HG03442 (cell line): Measurements from ENCODE around the gene DCTD.

Experiments
- ATAC-seq: cut with Tn5 transposase; IDR thresholded peaks from one replicate; pipeline ENCODE4 v1.9.1; 2021; ENCODE audit warnings: mild to moderate bottlenecking, moderate library complexity; ENCODE audit not compliant: unreplicated experiment

DCTD gene

DNA sequence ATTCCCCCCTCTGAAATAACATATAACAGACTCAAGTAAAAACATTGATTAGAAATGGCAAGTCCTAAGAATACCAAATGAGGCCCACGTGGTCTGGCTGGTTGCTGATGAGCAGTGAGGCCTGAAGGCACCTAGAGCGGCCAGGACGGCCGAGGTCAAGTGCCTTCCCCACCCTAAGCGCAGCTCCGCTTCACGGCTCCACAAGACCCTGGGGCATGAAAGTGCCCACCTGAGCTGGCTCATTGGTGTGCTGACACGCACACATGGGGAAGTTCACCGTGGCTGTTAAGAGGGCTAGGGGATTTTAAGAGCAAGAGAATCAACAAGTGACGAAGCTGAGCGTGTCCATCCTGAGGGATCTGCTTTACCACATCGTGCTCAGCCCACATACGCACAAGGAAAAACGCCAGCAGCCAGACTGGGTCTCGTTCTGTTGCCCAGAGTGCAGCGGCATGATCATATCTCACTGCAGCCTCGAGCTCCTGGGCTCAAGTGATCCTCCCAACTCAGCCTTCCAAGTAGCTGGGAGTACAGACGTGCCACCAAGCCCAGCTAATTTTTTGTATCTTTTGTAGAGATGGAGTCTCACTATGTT lies 22.4 kb downstream of the DCTD start:
- ATAC-seq: no peak

DNA sequence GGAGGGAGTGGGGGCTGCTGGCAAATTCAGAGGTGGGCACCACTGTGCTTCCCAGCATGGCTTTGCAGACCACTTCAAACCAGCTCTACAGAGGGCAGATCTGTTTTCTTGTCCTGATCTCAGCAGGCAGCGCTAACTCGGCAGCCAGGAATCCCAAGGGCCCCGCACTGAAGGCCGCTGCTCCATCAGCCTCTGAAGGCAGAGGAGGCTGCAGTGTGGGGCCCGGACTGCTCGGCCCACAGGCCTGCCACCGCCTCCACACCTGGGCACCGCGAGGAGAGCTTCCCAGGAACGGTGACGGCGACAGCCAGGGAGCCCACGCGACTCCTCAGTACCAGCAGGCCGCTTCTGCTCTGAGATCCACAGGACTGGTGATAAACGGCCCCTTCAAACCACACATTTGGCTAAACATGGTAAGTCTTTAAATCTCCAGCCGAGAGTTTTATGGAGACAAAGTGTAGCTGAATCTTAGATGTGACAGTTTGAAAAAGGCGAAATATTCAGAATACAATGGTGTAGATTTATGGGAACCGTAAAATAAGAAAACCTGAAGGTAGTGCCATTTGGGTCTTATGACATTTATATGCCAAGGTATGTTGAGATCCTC lies 23.6 kb downstream of the DCTD start:
- no peak for ATAC-seq

DNA sequence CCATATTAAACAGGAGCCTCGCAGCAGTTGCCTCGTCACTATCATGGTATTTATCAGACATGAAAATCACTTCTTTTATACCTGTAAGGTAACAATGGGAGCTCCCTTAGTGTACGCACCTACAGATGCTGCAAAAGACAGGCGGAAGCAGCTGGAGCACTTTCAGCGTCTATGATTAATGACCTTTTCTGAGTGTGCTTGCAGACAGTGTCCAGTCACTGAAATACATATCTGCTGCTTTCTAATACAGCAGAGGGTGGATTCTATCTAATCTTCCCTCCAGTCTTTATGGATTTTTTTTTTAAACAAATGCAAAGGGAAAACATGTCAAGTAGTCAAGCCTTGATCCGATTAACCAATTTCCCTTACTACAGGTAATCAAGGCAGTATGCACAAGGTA lies 24.1 kb downstream of the DCTD start:
- ATAC-seq: no peak

DNA sequence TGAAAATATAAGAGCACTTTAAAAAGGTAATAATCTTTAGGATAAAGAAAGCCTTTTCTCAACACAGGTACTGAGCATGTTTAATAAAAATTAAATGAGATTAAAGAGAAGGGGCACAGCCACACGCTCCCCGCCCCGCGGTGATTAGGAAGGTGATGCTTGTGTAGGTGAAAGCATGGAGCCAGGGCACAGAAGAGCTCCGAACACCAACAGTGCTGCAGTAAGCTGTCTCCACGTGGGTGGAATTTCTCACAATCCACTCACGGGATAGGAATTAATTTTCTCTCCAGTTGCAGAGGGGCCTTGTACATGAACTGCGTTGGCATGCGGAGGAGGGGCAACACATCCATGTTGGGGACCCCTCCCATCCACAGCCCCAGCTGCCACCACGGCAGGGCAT lies 27.0 kb downstream of the DCTD start:
- ATAC-seq: no peak

DNA sequence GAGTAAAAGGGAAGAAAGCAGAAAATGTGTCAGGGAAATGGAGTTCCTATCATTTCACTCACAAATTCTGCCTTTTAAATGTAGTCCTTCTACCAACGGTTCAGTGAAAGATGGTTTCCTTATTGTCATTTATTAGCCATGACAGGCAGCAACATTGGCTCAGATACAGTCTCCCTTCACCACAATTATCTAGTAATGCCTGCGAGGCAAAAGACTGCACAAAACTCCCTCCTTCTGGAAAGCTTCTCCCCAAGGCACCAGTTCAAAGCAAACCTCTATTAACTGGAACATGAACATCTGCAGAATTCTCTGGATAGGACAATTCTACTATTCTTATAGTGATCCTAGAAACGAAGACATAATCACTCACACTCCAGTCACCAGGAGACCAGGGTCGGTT lies 28.3 kb downstream of the DCTD start:
- ATAC-seq: no peak

DNA sequence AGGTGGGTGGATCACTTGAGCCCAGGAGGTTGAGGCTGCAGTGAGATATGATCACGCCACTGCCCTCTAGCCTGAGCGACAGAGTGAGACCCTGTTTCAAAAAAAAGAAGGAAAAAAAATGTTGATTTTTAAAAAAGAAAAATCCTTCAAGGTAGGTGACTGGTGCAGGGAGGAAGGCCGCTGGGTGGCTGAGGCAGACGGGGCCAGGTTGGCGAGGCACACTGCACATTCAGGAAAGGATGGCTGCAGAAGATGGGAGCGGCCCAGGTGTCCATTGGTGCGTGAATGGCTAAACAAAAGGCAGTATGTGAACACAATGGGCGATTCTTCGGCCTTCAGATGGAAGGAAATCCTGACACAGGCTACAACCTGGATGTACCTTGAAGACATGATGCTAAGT lies 30.4 kb downstream of the DCTD start:
- ATAC-seq: no peak

DNA sequence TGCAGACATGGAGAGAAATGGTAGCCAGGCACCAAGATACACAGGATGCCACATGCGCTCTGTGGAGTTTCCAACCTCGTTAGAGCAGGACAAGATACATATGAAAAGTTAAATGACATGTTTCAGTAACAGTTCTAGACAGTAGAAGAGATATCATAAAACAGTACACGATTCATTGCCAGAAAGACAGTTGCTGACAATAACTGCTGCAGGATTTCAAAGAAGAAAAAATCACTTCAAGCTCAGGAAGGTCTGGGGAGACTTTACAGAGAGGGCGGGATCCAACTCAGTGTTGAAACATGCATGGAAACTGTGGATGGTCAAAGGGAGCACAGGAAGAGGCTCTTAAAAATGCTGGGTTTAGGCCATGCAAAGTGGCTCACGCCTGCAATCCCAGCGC lies 31.0 kb downstream of the DCTD start:
- ATAC-seq: no peak

DNA sequence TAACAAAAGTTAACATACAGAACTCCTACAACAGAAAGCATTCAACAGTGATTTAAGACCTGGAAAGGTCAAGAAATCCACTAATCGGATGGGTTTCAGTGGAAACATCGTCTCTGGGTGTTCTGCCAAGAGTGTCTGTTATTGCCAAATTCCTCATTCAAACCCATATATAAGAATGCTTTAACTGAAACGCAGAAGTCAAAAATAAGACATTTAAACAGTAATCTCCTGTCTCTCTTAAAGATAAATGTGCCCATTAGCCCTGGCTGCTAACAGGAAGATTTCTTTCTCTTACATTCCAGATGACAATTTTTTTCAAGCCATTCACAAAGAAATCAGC lies 31.5 kb downstream of the DCTD start:
- ATAC-seq: no peak

DNA sequence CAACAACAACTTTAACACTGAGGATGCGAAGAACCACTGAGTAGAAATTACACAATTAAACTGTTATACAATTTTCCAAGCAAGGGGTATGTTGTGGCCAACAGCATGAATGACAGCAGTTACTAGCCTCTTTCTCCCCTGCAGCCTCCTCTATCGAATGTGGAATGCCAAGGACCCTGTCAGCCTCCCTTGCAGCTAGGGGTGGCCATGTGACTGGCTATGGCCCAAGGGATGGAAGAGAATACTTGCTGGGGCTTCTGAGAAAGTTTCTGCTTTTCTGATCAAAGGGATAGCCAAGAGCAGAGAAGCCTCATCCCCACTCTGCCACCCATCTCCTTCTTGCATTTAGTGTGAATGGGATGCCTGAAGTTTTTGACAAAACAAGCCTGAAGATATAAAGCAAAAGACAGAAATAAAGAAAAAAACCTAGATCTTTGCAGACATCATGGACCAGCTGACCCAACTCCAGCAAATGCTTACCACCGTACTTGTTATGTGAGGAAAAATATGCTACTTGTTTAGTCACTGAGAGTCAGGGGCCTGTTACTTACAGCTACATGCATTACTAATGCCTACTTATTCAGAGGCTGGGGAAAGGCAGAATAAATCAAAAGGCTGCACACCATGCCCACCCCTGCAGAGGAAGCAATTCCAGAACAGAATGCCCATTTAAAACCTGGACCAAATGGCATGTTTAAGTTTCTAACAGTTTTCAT lies 32.0 kb downstream of the DCTD start:
- no peak for ATAC-seq

DNA sequence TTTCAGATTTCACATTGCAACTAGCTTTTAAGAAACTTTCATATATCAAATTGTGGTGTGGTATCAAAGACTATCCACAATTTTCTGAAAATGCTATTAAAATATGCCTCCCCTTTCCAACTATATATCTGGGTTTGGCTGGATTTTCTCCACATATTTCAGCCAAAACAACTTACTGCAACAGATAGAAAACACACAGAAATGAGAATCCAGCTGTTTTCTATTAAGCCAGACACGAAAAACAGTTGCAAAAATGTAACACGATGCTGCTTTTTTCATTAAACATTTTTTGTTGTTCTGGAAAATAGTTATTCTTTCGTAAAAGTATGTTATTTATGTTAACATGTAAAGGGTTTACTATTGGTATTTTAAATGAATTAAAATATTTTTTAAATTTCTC lies 33.1 kb downstream of the DCTD start:
- ATAC-seq: no peak

DNA sequence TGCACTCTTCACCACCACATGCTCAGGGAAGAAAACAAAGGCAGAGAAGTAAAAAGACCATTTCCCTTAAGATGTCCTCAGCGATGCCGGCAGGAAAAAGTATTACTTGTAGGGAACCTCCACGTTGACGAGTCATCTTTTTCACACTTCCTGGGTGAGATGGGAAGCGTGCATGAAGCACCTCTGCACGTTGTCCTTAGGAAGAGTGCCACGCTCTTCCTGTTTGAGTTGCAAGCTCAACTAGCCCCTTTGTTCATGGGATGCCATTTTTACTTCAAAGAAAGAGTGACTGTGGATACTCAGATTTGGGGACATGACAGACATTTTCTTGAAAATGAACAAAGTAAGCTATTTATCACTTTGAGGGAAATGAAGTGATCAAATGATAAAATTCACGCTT lies 33.8 kb downstream of the DCTD start:
- ATAC-seq: no peak

DNA sequence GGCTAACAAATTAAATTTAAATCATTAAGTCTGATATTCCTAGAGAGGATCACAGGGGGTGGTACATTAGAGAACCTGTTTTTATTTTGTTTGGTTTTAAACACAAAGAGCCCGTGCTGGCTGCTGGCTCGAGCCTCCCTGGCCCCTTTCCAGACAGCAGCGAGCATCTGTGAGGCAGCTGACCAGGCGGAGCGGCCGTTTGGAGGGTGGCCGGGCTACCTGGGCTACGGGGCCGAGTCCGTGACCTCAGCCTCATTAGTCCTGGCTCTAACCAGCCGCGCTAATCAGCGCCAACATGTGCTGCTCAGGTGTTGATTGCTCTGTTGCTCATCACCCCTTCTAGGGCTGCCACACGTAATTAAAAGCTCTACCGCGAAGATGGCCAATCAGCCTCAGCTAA lies 35.3 kb downstream of the DCTD start:
- no peak for ATAC-seq

DNA sequence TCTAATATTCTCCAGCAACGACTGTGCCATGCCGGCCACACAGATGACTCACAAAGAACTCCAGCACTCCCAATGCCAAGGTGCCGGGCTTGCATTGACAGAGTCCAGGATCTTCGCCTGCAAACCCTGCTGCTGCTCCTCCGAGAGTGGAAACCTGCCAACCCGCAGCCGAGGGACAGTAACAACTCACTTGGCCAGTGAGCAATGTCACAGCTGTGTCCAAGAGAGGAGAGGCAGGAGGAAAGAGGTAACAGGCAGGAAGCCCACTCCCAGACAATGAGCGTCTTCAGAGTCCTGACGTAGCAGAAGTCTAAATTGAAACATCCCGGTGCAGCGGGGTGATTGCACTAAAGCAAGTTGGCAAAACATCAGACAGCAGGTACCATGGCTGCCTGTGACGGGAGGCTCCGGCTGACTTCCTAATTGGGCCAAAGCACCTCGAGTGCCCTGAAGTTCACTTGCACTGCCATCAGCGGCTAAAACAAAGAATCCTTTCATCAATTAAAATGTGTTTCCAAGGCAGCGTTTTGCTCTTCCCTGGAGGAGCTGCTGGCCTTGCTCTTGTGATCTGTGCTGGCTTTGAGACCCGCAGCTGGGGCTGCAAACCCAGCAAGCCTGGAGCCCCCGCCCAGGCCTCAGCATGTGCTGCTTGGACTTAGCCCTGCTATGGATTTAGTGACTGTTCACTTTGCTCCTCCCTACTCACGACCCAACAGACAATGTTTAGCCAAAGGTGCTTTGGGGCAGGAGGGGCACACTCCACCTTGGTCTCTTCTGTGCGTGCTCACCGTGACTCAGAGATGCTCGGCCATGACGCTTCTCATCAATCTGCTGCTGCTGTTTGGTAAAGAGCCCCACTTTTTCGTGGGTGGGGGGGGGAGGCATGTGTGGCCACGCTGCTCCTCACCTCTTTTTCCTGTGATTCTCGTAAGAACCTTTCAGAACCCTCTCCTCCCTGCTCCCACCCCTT lies 36.5 kb downstream of the DCTD start:
- ATAC-seq: no peak

DNA sequence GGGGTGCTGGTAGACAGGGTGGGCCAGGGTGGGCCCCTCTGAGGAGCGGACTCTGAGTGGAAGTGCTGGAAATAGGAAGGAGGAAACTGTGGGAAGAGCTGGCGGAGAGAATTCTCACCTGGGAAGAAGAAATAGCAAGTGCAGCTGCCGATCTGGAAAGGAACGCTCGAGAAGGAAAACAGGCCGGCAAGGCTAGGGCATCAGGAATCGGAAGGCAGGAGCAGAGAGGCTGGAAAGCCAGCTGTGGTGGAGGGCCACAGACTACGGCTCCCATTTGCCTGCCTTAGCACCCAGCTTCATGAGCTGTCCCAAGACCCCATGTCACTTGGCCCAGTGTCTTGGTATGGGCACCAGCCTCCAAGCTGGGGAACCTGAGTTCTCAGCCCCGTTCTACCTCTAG lies 37.3 kb downstream of the DCTD start:
- ATAC-seq: no peak

DNA sequence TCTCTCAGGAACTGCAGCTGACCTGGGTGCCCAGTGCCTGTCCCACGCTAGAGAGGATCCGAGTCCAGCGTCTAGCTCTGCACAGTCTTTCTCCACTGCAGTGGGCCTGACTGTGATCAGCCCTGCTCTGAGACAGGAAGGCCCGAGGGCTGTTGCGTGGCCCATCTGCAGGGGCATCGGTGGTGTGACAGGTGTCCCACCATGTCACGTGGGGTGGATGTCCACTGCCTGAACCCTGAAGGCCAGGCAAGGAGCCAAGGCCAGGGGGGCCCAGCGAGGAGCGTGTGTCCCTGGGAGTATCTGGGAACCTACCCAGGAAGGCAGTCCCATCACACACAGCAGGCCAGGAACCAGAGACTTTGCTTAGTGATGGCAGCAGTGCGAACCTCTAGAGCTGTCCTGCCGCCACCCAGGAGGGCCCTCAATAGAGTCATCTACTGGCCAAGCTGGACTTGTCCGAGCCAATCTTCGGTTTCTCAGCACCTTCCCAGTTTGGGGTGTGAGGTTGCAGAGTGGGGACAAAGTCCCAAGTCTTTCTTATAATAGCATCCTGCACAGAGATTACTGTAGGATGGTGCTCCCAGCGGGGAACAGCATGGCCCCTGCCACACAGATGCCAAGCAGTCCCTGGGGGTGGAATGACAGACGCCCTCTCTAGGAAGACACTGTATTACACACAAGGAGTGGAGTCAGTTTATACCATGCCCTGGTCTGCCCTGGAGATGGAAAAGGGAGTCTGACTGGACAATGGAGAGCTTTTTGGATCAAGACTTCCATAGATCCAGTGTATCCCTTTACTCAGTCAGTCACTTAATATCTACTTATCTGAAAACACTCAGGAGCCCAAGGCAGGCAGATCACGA lies 38.3 kb downstream of the DCTD start:
- no peak for ATAC-seq

DNA sequence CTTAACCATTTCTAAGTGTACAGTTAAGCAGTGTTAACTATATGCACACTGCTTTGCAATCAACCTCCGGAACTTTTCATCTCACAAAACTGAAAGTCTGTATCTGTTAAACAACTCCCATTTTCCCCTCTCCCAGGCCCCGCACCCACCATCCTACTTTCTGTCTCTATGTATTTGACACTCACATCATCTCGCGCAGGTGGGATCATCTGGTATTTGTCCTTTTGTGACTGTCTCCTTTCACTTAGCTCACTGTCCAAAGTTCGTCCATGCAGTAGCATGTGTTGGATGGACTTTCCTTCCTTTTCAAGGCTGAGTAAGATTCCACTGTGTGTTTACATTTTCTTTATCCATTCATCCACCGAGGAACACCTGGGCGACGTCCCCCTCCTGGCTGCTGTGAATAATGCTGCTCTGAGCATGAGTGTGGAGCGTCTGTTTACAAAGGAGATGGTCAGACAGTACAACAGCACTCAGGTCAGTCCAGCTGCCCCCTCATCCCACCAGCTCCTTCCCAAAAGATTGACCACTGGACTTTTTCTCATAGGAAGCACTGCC lies 39.8 kb downstream of the DCTD start:
- ATAC-seq: no peak

DNA sequence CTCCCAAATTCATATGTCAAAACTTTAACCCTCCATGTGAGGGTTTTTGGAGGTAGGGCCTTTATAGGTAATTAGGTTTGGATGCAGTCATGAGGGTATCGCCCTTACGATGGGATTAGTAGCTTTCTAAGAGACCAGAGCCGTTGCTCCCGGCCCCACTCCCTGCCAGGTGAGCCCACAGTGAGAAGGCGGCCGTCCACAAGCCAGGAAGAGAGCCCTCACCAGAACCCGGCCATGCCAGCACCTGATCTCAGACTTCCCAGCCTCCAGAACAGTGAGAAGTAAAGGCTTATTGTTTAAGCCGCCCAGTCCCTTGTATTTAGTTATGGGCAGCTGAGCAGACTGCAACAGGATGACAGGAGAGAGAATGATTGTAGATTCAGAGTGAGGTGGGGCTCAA lies 40.8 kb downstream of the DCTD start:
- ATAC-seq: no peak

DNA sequence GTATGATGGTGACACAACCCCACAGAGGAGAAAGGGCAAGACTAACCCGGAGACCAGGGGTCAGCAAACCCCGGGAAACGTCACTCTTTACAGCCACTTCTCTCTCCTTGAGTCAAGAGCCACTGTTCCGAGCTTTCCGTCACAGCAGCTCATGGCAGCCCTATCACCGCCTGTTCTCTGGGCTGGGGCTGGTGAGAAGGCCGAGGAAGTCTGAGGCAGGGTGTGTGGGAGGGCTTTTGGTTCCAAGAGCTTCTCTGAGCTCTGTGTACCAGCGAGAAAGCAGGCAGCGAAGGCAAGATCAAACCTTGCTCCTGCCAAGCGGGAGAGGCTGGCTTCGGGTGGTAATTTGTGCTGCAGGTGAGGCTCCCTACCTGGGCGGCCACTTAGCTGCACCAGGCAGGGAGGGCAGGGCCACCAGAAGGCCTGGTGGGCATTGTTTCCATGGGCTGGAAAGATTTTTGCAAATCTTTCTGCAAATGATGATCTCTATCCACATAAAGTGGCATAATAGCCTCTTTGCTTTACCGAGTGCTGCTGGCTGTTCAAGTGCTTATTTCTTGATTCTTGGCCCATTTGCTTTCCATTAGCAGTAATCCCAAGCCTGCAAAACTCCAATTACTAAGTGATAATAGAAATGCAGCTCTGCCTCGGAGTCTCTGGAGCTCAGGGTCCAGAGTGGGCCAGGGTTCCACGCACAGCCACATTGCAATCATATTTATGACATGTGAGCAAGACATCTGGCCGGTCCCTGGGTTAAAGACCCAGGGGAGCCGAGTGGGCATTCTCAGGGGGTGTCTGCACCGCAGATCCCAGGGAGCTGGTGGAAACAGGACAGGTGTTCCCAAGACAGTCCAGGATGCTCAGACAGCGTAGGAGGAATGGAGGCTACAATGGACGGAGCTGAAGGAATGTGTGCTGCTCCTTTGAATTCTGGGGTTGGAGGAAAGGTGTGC lies 41.5 kb downstream of the DCTD start:
- no peak for ATAC-seq

DNA sequence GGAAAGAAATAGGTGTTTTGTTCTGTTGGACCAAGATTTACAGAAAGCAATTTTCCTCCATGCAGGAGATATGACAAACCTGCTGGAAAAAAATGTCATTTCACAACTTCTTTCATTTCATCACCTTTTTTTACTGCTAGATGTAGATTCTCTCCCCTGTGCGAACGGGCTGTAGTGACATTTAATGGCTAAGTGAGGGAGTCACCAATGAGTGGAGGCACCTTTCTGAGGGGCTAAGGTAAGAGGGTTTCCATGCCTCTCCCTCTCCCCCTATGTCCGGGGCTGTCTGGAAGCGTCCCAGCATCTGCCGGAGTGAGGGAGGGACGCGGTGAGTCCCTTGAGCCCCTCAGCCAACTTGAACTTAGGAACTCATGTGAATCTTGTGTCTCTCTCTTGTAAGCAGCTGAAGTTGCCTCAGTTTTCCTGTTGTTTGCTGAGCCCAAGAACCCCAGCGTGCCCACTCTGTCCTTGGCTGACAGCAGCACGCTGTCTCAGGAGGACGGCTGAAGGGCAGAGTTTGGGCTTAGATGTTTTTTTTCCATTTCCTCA lies 42.3 kb downstream of the DCTD start:
- ATAC-seq: no peak
